A549 (cell line): ENCODE results near the gene EIF4G1. TPM values are rescaled to one million over a fixed set of nuclear protein-coding genes. Genes with fewer than 3 reads are reported as not detected.

Experiments
- ATAC-seq, 2 experiments: fragments of 200-7000 bp in 1 of 2; fragments of >200 bp in 1 of 2; cut with Nextera tagmentation in 1 of 2; cut with Tn5 transposase in 1 of 2; 3 replicates each; pipeline versions ENCODE4 v1.8.0 to v1.9.1; 2018 to 2020; ENCODE audit warnings: mild to moderate bottlenecking in 1 of 2, moderate library complexity in 1 of 2
- CTCF ChIA-PET: fragments of 300-600 bp; sonication (Branson Sonifier 250); formaldehyde crosslinking; extraction: SDS; loops from one replicate; lab custom pipeline; 2021; ENCODE audit warnings: antibody characterized with exemption, inconsistent platforms; lab: Yijun Ruan, JAX
- POLR2A ChIA-PET: fragments of 350-600 bp; formaldehyde crosslinking; extraction: SDS; loops from one replicate; lab custom pipeline; 2021; ENCODE audit warnings: antibody characterized with exemption, inconsistent platforms; lab: Yijun Ruan, JAX
- DNase-seq, 2 experiments: peaks; one replicate each; pipeline versions ENCODE4 v3.0.0 to v3.0.0-alpha.2; 2011 to 2016; ENCODE audit warnings: low read depth in 1 of 2, low spot score in 1 of 2
- FAIRE-seq: peaks from 2 replicates; lab custom pipeline; 2011; peaks lifted over from hg19 to GRCh38; lab: Jason Lieb, UNC
- H3K27ac ChIP-seq, 2 experiments: fragments of >200 bp; sonication (Bioruptor Twin); formaldehyde crosslinking; 3 replicates each; pipeline ENCODE4 v1.5.1; 2016 to 2017
- H3K4me1 ChIP-seq: fragments of >200 bp; sonication (Bioruptor Twin); formaldehyde crosslinking; 3 replicates; pipeline ENCODE4 v1.6.1; 2016
- H3K4me2 ChIP-seq: fragments of >200 bp; sonication (Bioruptor Twin); formaldehyde crosslinking; 3 replicates; pipeline ENCODE4 v1.6.1; 2016
- H3K4me3 ChIP-seq: fragments of >200 bp; sonication (Bioruptor Twin); formaldehyde crosslinking; 3 replicates; pipeline ENCODE4 v1.5.1; 2016
- H3K9me3 ChIP-seq: fragments of >200 bp; sonication (Bioruptor Twin); formaldehyde crosslinking; 3 replicates; pipeline ENCODE4 v1.6.1; 2016
- ATOH8 ChIP-seq: fragments of 250-450 bp; sonication (Bioruptor Pico); IDR thresholded peaks from 2 replicates; pipeline ENCODE4 v1.5.0; 2020; ENCODE audit warnings: low read depth, mild to moderate bottlenecking, moderate library complexity
- BCL3 ChIP-seq: fragments of >200 bp; sonication (Bioruptor Twin); formaldehyde crosslinking; IDR thresholded peaks from 3 replicates; pipeline ENCODE4 v1.6.1; 2016
- CEBPB ChIP-seq, 2 experiments: fragments of >200 bp in 1 of 2; sonication (Bioruptor Twin) in 1 of 2; formaldehyde crosslinking in 1 of 2; IDR thresholded peaks; 2 replicates each; pipeline ENCODE4 v1.6.1; 2012 to 2016
- CHD2 ChIP-seq: fragments of 150-350 bp; IDR thresholded peaks from 2 replicates; pipeline ENCODE4 v1.6.1; 2014; ENCODE audit warnings: low read length; ENCODE audit not compliant: partially characterized antibody
- CHD4 ChIP-seq: fragments of 200-600 bp; sonication (generic); IDR thresholded peaks from 2 replicates; pipeline ENCODE4 v1.6.1; 2016; ENCODE audit warnings: antibody characterized with exemption, mild to moderate bottlenecking, borderline replicate concordance
- E2F6 ChIP-seq: IDR thresholded peaks from 2 replicates; pipeline ENCODE4 v1.6.1; 2012; ENCODE audit warnings: low read depth, borderline replicate concordance
- EHMT2 ChIP-seq: fragments of 200-600 bp; sonication (generic); IDR thresholded peaks from 2 replicates; pipeline ENCODE4 v1.6.1; 2016; ENCODE audit warnings: antibody characterized with exemption, low read depth, mild to moderate bottlenecking, moderate library complexity
- ELK1 ChIP-seq: fragments of 150-350 bp; IDR thresholded peaks from 2 replicates; pipeline ENCODE4 v1.6.1; 2014; ENCODE audit warnings: low read depth, mild to moderate bottlenecking, low read length
- FOXS1 ChIP-seq: fragments of 250-450 bp; sonication (Bioruptor Pico); IDR thresholded peaks from 2 replicates; pipeline ENCODE4 v1.5.0; 2020; ENCODE audit warnings: mild to moderate bottlenecking, moderate library complexity
- HMGXB4 ChIP-seq: fragments of 250-450 bp; sonication (Bioruptor Pico); IDR thresholded peaks from 2 replicates; pipeline ENCODE4 v1.5.0; 2021; ENCODE audit warnings: mild to moderate bottlenecking, moderate library complexity, borderline replicate concordance
- HOXA7 ChIP-seq: fragments of 250-450 bp; sonication (Bioruptor Pico); IDR thresholded peaks from 2 replicates; pipeline ENCODE4 v1.5.0; 2020; ENCODE audit warnings: mild to moderate bottlenecking, moderate library complexity
- HOXB5 ChIP-seq: fragments of 250-450 bp; sonication (Bioruptor Pico); IDR thresholded peaks from 2 replicates; pipeline ENCODE4 v1.5.0; 2020; ENCODE audit warnings: mild to moderate bottlenecking, moderate library complexity
- JUN ChIP-seq, 2 experiments: fragments of >200 bp; sonication (Bioruptor Twin); formaldehyde crosslinking; IDR thresholded peaks; 2 replicates in 1 of 2; 3 replicates in 1 of 2; pipeline ENCODE4 v1.6.1; 2016 to 2017
- KDM1A ChIP-seq: fragments of 200-600 bp; sonication (generic); IDR thresholded peaks from 2 replicates; pipeline ENCODE4 v1.6.1; 2016; ENCODE audit warnings: low read depth, mild to moderate bottlenecking
- NFE2L2 ChIP-seq: fragments of 150-350 bp; conservative IDR thresholded peaks from 2 replicates; pipeline ENCODE4 v1.6.1; 2014; ENCODE audit warnings: low read length
- NPAS2 ChIP-seq: fragments of 250-450 bp; sonication (Bioruptor Pico); IDR thresholded peaks from 2 replicates; pipeline ENCODE4 v1.8.0; 2022; ENCODE audit warnings: mild to moderate bottlenecking, moderate library complexity, borderline replicate concordance
- NR3C1 ChIP-seq: fragments of >200 bp; sonication (Bioruptor Twin); formaldehyde crosslinking; IDR thresholded peaks from 3 replicates; pipeline ENCODE4 v1.6.1; 2017
- PBX3 ChIP-seq: IDR thresholded peaks from 2 replicates; pipeline ENCODE4 v1.6.1; 2012
- POLR2A ChIP-seq: IDR thresholded peaks from 2 replicates; pipeline ENCODE4 v1.6.1; 2012; ENCODE audit warnings: mild to moderate bottlenecking, low read length
- RAD21 ChIP-seq, 2 experiments: fragments of >200 bp in 1 of 2; sonication (Bioruptor Twin) in 1 of 2; formaldehyde crosslinking in 1 of 2; IDR thresholded peaks in 1 of 2; conservative IDR thresholded peaks in 1 of 2; 2 replicates in 1 of 2; 3 replicates in 1 of 2; pipeline ENCODE4 v1.6.1; 2012 to 2018; ENCODE audit warnings: inconsistent platforms in 1 of 2
- RCOR1 ChIP-seq: fragments of 150-350 bp; IDR thresholded peaks from 2 replicates; pipeline ENCODE4 v1.6.1; 2014; ENCODE audit warnings: antibody characterized with exemption, low read length, low read depth
- RNF2 ChIP-seq: fragments of 200-600 bp; sonication (generic); IDR thresholded peaks from 2 replicates; pipeline ENCODE4 v1.6.1; 2016; ENCODE audit warnings: low read depth, mild to moderate bottlenecking, antibody characterized with exemption, moderate library complexity, borderline replicate concordance
- TFCP2L1 ChIP-seq: fragments of 250-450 bp; sonication (Bioruptor Pico); IDR thresholded peaks from 2 replicates; pipeline ENCODE4 v1.5.0; 2021; ENCODE audit warnings: mild to moderate bottlenecking
- WGBS: methylation state at CpG from one replicate; pipeline ENCODE4 v1.1.6; 2017; ENCODE audit errors: missing lambda C conversion rate; 5-methylcytosine and 5-hydroxymethylcytosine counted together
- polyA plus RNA-seq, 4 experiments: library from polyadenylated mRNA; depleted of rRNA in 3 of 4; stranded (reverse); fragments of >200 nt; fragmentation: RNase III in 1 of 4; extraction: RNeasy Plus Mini Kit Qiagen cat#74134 plus additional on column Dnase treatment in 1 of 4; gene quantifications; 2 replicates in 3 of 4; 3 replicates in 1 of 4; pipeline ENCODE4 v1.2.3, GENCODE V29; 2011 to 2017

Gene EIF4G1
- polyA plus RNA-seq, 2 of the 4 experiments (the other 2 are of a cell fraction) = 152 to 248 TPM

GRCh38 chr3:184335661-184336546, 21.5 kb downstream of the EIF4G1 start (continued):
- TF ChIP-seq HOXB5 (CRISPR knock-in tag) (peak; percentile 32; the same call in 1 of the 2 replicates), HMGXB4 (CRISPR knock-in tag) (no peak), JUN (IDR thresholded peaks at IDR 0.05) (peak in 1 of 2 experiments; percentile 81; a peak in 3 of 5 replicates), CHD4 (no peak)

GRCh38 chr3:184336547-184337398, 22.4 kb downstream of the EIF4G1 start:
- Histone ChIP-seq H3K4me3 (peak overlapping the region; percentile 91), H3K4me1 (peaks cover 43% of the 10 kb centered on the region; the same call in 2 of the 3 replicates), H3K4me2 (peak overlapping the region; percentile 96)
- DNase-seq (peak in 1 of 2 experiments; percentile 56), ATAC-seq (peak; percentile 7 to 43; a peak in 4 of 6 replicates), FAIRE-seq (no peak)
- POLR2A ChIA-PET = no interaction called here
- CTCF ChIA-PET = interaction anchor here (1.0 to 2.6 kb wide), 4 partner anchors 12 to 31 kb away, joined by 3 to 9 read pairs (median 6); no protein-coding TSS in a partner anchor
- TF ChIP-seq NPAS2 = no peak
- no peak for TF ChIP-seq RAD21 (conservative IDR thresholded peaks at IDR 0.05 in 1 of 2, IDR thresholded peaks at IDR 0.05 in 1 of 2)
- no peak for TF ChIP-seq ATOH8 (CRISPR knock-in tag)
- TF ChIP-seq POLR2A = no peak
- no peak for TF ChIP-seq RCOR1
- TF ChIP-seq, all 56 proteins: peak for 0
- Histone ChIP-seq H3K9me3 (no peaks in the 10 kb centered on the region), H3K27ac (peak overlapping the region; percentile 94 to 97)
- 51% methylated on average over 11 of the region's 17 CpGs for WGBS

- Histone ChIP-seq H3K27ac (peak within 1 kb of the TSS; percentile 94 to 97), H3K4me2 (peak within 1 kb of the TSS; percentile 96), H3K4me1 (peaks cover 37% of the 10 kb centered on the region; the same call in 2 of the 3 replicates), H3K9me3 (no peaks in the 10 kb centered on the region), H3K4me3 (peak within 1 kb of the TSS; percentile 91)
- FAIRE-seq (no peak), DNase-seq (no peak)
- ChIA-PET POLR2A (no interaction called here), CTCF (interaction anchor here (1.0 to 2.6 kb wide), 5 partner anchors 12 to 32 kb away, joined by 3 to 9 read pairs (median 4); no protein-coding TSS in a partner anchor)
- 94% methylated on average over 6 of the region's 6 CpGs for WGBS
- no peak for TF ChIP-seq FOXS1 (CRISPR knock-in tag)
- TF ChIP-seq NFE2L2 = no peak
- no peak for TF ChIP-seq NR3C1
- no peak for TF ChIP-seq TFCP2L1
- TF ChIP-seq CHD2 = no peak
- TF ChIP-seq RNF2 = no peak
- no peak for TF ChIP-seq EHMT2
- TF ChIP-seq HOXA7 = no peak
- no peak for TF ChIP-seq HOXB5 (CRISPR knock-in tag)
- TF ChIP-seq CEBPB (IDR thresholded peaks at IDR 0.05) = no peak
- TF ChIP-seq BCL3 = no peak
- no peak for TF ChIP-seq PBX3
- TF ChIP-seq E2F6 = no peak
- no peak for TF ChIP-seq ELK1
- TF ChIP-seq NPAS2 = no peak
- TF ChIP-seq KDM1A = no peak
- TF ChIP-seq, all 56 proteins: peak for 0
- ATAC-seq = no peak
Observed at GRCh38 chr3:184337399-184337714, 23.0 kb downstream of the EIF4G1 start, which contains the start of gene FAM131A. TSS of gene FAM131A (plus strand) at chr3:184337600. CDS start at chr3:184337631, 31 bp downstream.
